Upper lobe of left lung (tissue), 6 donors: Measurements from ENCODE around the gene PPP1R13B. TPM values are rescaled to one million over a fixed set of nuclear protein-coding genes. Genes with fewer than 3 reads are reported as not detected.

Experiments used
- ATAC-seq, 2 donors: fragments of 200-7000 bp; cut with Tn5 transposase; one replicate each; pipeline ENCODE4 v1.9.1; 2022; ENCODE audit warnings: mild to moderate bottlenecking in 2 of 2, moderate library complexity in 2 of 2; ENCODE audit not compliant: low FRiP score in 2 of 2
- DNase-seq, 2 donors: peaks; one replicate each; pipeline ENCODE4 v3.0.0-alpha.2; 2019 to 2020
- H3K27ac ChIP-seq, 4 donors: fragments of 200-600 bp; sonication (generic); one replicate each; pipeline ENCODE4 v1.5.1; 2016 to 2019
- H3K27me3 ChIP-seq, 4 donors: fragments of 200-600 bp; sonication (generic); one replicate each; pipeline ENCODE4 v1.5.1; 2017 to 2019
- H3K36me3 ChIP-seq, 4 donors: fragments of 200-600 bp; sonication (generic); one replicate each; pipeline ENCODE4 v1.5.1; 2016 to 2019
- H3K4me1 ChIP-seq, 4 donors: fragments of 200-600 bp; sonication (generic); one replicate each; pipeline ENCODE4 v1.5.1; 2018 to 2019
- H3K4me3 ChIP-seq, 4 donors: fragments of 200-600 bp; sonication (generic); one replicate each; pipeline ENCODE4 v1.5.1; 2017 to 2019; ENCODE audit warnings: mild to moderate bottlenecking in 2 of 4, moderate library complexity in 1 of 4
- H3K9me3 ChIP-seq, 4 donors: fragments of 200-600 bp; sonication (generic); one replicate each; pipeline ENCODE4 v1.5.1; 2018 to 2019
- EP300 ChIP-seq, 4 donors: sonication (generic); formaldehyde crosslinking; IDR thresholded peaks; one replicate each; pipeline ENCODE4 v1.5.1; 2017; ENCODE audit warnings: antibody characterized with exemption in 4 of 4, control low read depth in 2 of 4
- POLR2A ChIP-seq, 4 donors: fragments of 450-650 bp; IDR thresholded peaks; one replicate each; pipeline ENCODE4 v1.5.1; 2016 to 2017; ENCODE audit warnings: antibody characterized with exemption in 4 of 4, mild to moderate bottlenecking in 2 of 4
- POLR2AphosphoS5 ChIP-seq, 2 donors: sonication (generic); formaldehyde crosslinking; IDR thresholded peaks; one replicate each; pipeline ENCODE4 v1.5.1; 2017; ENCODE audit warnings: antibody characterized with exemption in 2 of 2
- WGBS, 2 donors: methylation state at CpG; one replicate each; pipeline ENCODE4 v1.1.5; 2017 to 2018; 5-methylcytosine and 5-hydroxymethylcytosine counted together
- total RNA-seq, 6 donors: library from RNA; depleted of rRNA in 4 of 6; stranded (reverse); fragments of >200 nt in 4 of 6; gene quantifications; one replicate each; pipeline versions ENCODE4 v1.1.0 to v1.2.1, GENCODE V29; 2016 to 2021
- TF ChIP-seq, protein P1 (sequence below), 6 experiments: fragments of 450-650 bp in 4 of 6; fragments of 200-600 bp in 2 of 6; sonication (generic) in 2 of 6; IDR thresholded peaks; one replicate each; pipeline ENCODE4 v1.5.1; 2016 to 2019; ENCODE audit warnings: antibody characterized with exemption in 6 of 6
- donor health status: DM: no; HTN: no; CAD: no; lungs with moderate emphysema.
- donor health status: DM: no; HTN: yes; CAD: no; lungs with severe emphysema.

Gene PPP1R13B
- total RNA-seq, 6 donors from 2014 or later, result 37.0 to 117 (median 71.1) TPM

- H3K4me3 ChIP-seq, result no peak overlapping the region
- H3K36me3 ChIP-seq, result no peaks in the 10 kb centered on the region
- no peaks in the 10 kb centered on the region for H3K27me3 ChIP-seq
- ATAC-seq (no peak), DNase-seq (no peak)
- no peaks in the 10 kb centered on the region for H3K4me1 ChIP-seq
- WGBS, 2 donors, result 87 to 92% methylated on average over 5 of the region's 5 CpGs
- no peak for TF ChIP-seq POLR2A (IDR thresholded peaks at IDR 0.05)
- TF ChIP-seq EP300 (IDR thresholded peaks at IDR 0.05), result no peak
- TF ChIP-seq, protein P1, sequence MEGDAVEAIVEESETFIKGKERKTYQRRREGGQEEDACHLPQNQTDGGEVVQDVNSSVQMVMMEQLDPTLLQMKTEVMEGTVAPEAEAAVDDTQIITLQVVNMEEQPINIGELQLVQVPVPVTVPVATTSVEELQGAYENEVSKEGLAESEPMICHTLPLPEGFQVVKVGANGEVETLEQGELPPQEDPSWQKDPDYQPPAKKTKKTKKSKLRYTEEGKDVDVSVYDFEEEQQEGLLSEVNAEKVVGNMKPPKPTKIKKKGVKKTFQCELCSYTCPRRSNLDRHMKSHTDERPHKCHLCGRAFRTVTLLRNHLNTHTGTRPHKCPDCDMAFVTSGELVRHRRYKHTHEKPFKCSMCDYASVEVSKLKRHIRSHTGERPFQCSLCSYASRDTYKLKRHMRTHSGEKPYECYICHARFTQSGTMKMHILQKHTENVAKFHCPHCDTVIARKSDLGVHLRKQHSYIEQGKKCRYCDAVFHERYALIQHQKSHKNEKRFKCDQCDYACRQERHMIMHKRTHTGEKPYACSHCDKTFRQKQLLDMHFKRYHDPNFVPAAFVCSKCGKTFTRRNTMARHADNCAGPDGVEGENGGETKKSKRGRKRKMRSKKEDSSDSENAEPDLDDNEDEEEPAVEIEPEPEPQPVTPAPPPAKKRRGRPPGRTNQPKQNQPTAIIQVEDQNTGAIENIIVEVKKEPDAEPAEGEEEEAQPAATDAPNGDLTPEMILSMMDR (IDR thresholded peaks at IDR 0.05), result no peak
- no peak for TF ChIP-seq POLR2AphosphoS5 (IDR thresholded peaks at IDR 0.05)
- no peaks in the 10 kb centered on the region for H3K9me3 ChIP-seq
- H3K27ac ChIP-seq, result no peak overlapping the region
Observed at GRCh38 chr14:103763730-103764488, 83.5 kb downstream of the PPP1R13B start.

GRCh38 chr14:103762541-103762940 is 84.8 kb downstream of the PPP1R13B start:
- Histone ChIP-seq H3K36me3 (no peaks in the 10 kb centered on the region), H3K4me1 (no peaks in the 10 kb centered on the region), H3K27ac (no peak overlapping the region), H3K27me3 (no peaks in the 10 kb centered on the region), H3K4me3 (no peak overlapping the region), H3K9me3 (no peaks in the 10 kb centered on the region)
- TF ChIP-seq POLR2AphosphoS5 (IDR thresholded peaks at IDR 0.05), result no peak
- no peak for TF ChIP-seq POLR2A (IDR thresholded peaks at IDR 0.05)
- TF ChIP-seq, protein P1 (IDR thresholded peaks at IDR 0.05), result no peak
- TF ChIP-seq EP300 (IDR thresholded peaks at IDR 0.05), result no peak
- DNase-seq, result peak in 1 of 2 donors; percentile 80
- 86 to 91% methylated on average over 13 of the region's 13 CpGs for WGBS, 2 donors
- ATAC-seq, result no peak

DNA sequence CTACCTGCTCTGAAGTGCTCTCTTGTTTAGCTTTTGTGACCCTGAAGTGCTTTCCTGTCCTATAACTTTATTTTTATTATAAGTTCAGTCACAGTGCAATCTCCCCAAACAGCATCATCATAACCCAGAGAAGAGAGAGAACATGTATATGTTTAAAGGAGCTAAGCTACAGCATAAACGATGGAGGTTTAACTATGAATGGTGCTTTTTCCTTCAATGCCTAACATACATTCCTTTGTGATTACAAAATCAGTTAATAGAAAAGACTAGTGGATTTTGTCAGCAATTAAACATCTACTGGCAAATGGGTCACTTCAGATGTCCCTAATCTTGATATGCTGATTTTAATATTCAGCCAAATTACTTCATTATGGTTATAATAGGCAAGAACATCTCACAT is 85.3 kb downstream of the PPP1R13B start:
- Histone ChIP-seq H3K4me3 (no peak overlapping the region), H3K4me1 (peaks cover 0 to 3% (median 0%) of the 10 kb centered on the region in 4 donors), H3K9me3 (no peaks in the 10 kb centered on the region), H3K36me3 (peaks cover 0 to 3% (median 0%) of the 10 kb centered on the region in 4 donors), H3K27me3 (no peaks in the 10 kb centered on the region), H3K27ac (no peak overlapping the region)
- WGBS, 2 donors, result 55 to 63% methylated on average over 1 of the region's 1 CpG
- TF ChIP-seq EP300 (IDR thresholded peaks at IDR 0.05) (no peak), POLR2A (IDR thresholded peaks at IDR 0.05) (no peak), POLR2AphosphoS5 (IDR thresholded peaks at IDR 0.05) (no peak)
- TF ChIP-seq, protein P1 (IDR thresholded peaks at IDR 0.05), result no peak
- no peak for DNase-seq
- ATAC-seq, result no peak

DNA sequence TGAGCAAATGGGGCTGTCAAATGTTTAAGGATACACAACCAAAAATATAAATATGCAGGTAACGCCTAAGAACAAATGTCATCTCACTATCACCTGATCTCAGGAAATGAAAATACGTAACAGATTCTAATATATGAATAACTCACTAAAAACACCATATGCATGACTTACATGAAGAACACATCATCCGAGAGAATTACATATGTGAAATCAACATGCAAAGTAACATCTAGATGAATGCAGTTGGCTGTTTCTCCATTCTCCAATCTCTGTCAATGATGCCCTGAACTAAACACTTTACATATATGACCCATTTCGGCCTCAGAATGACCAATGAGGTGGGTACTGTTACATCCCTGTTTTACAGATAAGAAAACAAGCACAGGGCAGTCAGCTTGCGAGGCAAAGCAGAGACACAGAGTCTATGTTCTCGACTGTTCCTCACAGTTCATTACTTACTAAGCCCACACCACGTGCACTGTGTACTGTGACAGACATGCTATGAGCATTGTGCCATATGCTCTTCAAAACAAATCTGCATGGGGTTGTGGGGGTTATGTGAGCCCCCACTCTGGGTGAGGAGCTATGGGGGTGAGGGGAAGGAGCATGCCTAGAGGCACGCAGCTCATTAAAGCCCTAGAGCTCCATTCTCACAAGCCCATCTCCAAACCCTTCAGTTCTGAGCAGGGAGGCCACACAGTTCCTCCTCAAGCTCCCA is 89.2 kb downstream of the PPP1R13B start:
- no peak overlapping the region for H3K4me3 ChIP-seq
- peaks cover 0 to 12% (median 0%) of the 10 kb centered on the region in 4 donors for H3K36me3 ChIP-seq
- no peak for DNase-seq
- no peaks in the 10 kb centered on the region for H3K9me3 ChIP-seq
- H3K27me3 ChIP-seq, result no peaks in the 10 kb centered on the region
- ATAC-seq, result peak in 1 of 2 donors; percentile 68
- peaks cover 0 to 9% (median 0%) of the 10 kb centered on the region in 4 donors for H3K4me1 ChIP-seq
- WGBS, 2 donors, result 90 to 95% methylated on average over 8 of the region's 8 CpGs
- H3K27ac ChIP-seq, result no peak overlapping the region
- no peak for TF ChIP-seq POLR2AphosphoS5 (IDR thresholded peaks at IDR 0.05)
- no peak for TF ChIP-seq EP300 (IDR thresholded peaks at IDR 0.05)
- TF ChIP-seq, protein P1 (IDR thresholded peaks at IDR 0.05), result no peak
- no peak for TF ChIP-seq POLR2A (IDR thresholded peaks at IDR 0.05)
